Pancreas (tissue), 10 donors: ENCODE measurements around the gene BEST2. TPM values are rescaled to one million over a fixed set of nuclear protein-coding genes. Genes with fewer than 3 reads are reported as not detected.

Experiments
- ATAC-seq, 4 donors: fragments of 200-7000 bp; cut with Tn5 transposase; one replicate each; pipeline versions ENCODE4 v1.8.0 to v1.9.1; 2020; ENCODE audit warnings: mild to moderate bottlenecking in 4 of 4, moderate library complexity in 4 of 4
- DNase-seq, 6 donors: peaks; one replicate each; pipeline ENCODE4 v3.0.0-alpha.2; 2020
- FAIRE-seq: peaks from 2 replicates; lab custom pipeline; 2012; peaks lifted over from hg19 to GRCh38; lab: Jason Lieb, UNC
- H3K27ac ChIP-seq, 4 donors: fragments of 200-600 bp; sonication (generic); 1 replicate in 3 of 4; 2 replicates in 1 of 4; pipeline versions ENCODE4 v1.5.0 to v1.8.0; 2020
- H3K27me3 ChIP-seq, 4 donors: fragments of 200-600 bp; one replicate each; pipeline ENCODE4 v1.8.0; 2021
- H3K36me3 ChIP-seq, 3 donors: fragments of 200-600 bp; sonication (generic) in 1 of 3; one replicate each; pipeline versions ENCODE4 v1.5.0 to v1.8.0; 2020 to 2021
- H3K4me1 ChIP-seq, 3 donors: fragments of 200-600 bp; one replicate each; pipeline ENCODE4 v1.8.0; 2021
- H3K4me3 ChIP-seq, 4 donors: fragments of 200-600 bp; sonication (generic) in 2 of 4; one replicate each; pipeline versions ENCODE4 v1.5.0 to v1.8.0; 2020 to 2021
- H3K9me3 ChIP-seq, 4 donors: fragments of 200-600 bp; one replicate each; pipeline ENCODE4 v1.8.0; 2021
- WGBS, 2 donors: extraction: QIAGEN DNeasy Blood & Tissue Kit; methylation state at CpG; one replicate each; pipeline ENCODE4 v1.1.7; 2013; 5-methylcytosine and 5-hydroxymethylcytosine counted together
- intact Hi-C, 3 donors: fragments of 100-400 bp; cut with DNase I; formaldehyde crosslinking; loops; one replicate each; pipeline versions ENCODE4 v1.11.1 to v1.14.2; 2022
- polyA plus RNA-seq, 2 donors: library from polyadenylated mRNA; stranded (reverse); fragments of 200-250 nt; gene quantifications; one replicate each; pipeline ENCODE4 v1.2.3, GENCODE V29; 2013
- total RNA-seq, 6 donors: library from RNA; stranded (reverse); fragmentation: NEBNext Ultra II Directional in 4 of 6; extraction: Animal tissue kit (Norgen Biotek cat#: 25700) in 4 of 6; gene quantifications; one replicate each; pipeline versions ENCODE4 v1.2.1 to v1.2.4, GENCODE V29; 2021 to 2023
- TF ChIP-seq, protein P1 (sequence below), 4 donors: fragments of 200-600 bp; sonication (generic) in 3 of 4; IDR thresholded peaks; one replicate each; pipeline versions ENCODE4 v1.5.0 to v1.8.0; 2021; ENCODE audit warnings: antibody characterized with exemption in 4 of 4
- donor health status: healthy with polysubstance abuse.
- donor health status: DM: no; HTN: no; CAD: no; lungs with moderate emphysema.
- donor health status: DM: no; HTN: no; CAD: no.
- donor health status: control.
- donor health status: control.
- donor health status: Bipolar disorder and iron deficiency.
- donor health status: DM: yes; HTN: yes; CAD: no.
- donor health status: DM: no; HTN: no; CAD: no.
- donor health status: DM: no; HTN: no; CAD: no.
- donor health status: DM: yes; HTN: yes; CAD: no.

BEST2 gene
- total and polyA plus RNA-seq, 8 donors, result not detected

- intact Hi-C loops, result loop anchor here in 1 of 3 donors (10.0 kb wide), 1 partner anchor 95 kb away; no protein-coding TSS in a partner anchor
- Histone ChIP-seq H3K4me3 (no peak overlapping the region), H3K9me3 (no peaks in the 10 kb centered on the region), H3K4me1 (no peaks in the 10 kb centered on the region), H3K27me3 (no peaks in the 10 kb centered on the region), H3K36me3 (peaks cover 2 to 17% (median 3%) of the 10 kb centered on the region in 3 donors), H3K27ac (no peak overlapping the region)
- WGBS, 2 donors, result 28 to 30% methylated on average over 23 to 24 of the region's 24 CpGs
- DNase-seq, result no peak
- TF ChIP-seq, protein P1, sequence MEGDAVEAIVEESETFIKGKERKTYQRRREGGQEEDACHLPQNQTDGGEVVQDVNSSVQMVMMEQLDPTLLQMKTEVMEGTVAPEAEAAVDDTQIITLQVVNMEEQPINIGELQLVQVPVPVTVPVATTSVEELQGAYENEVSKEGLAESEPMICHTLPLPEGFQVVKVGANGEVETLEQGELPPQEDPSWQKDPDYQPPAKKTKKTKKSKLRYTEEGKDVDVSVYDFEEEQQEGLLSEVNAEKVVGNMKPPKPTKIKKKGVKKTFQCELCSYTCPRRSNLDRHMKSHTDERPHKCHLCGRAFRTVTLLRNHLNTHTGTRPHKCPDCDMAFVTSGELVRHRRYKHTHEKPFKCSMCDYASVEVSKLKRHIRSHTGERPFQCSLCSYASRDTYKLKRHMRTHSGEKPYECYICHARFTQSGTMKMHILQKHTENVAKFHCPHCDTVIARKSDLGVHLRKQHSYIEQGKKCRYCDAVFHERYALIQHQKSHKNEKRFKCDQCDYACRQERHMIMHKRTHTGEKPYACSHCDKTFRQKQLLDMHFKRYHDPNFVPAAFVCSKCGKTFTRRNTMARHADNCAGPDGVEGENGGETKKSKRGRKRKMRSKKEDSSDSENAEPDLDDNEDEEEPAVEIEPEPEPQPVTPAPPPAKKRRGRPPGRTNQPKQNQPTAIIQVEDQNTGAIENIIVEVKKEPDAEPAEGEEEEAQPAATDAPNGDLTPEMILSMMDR (IDR thresholded peaks at IDR 0.05), result no peak
- ATAC-seq, result no peak
- FAIRE-seq, result no peak
Observed at GRCh38 chr19:12749938-12750521, 1.6 kb upstream of the BEST2 start.

- intact Hi-C loops, result loop anchor here in 1 of 3 donors (10.0 kb wide), 1 partner anchor 94 kb away; no protein-coding TSS in a partner anchor
- FAIRE-seq, result no peak
Observed at GRCh38 chr19:12750851-12751250, 740 bp upstream of the BEST2 start.

DNA sequence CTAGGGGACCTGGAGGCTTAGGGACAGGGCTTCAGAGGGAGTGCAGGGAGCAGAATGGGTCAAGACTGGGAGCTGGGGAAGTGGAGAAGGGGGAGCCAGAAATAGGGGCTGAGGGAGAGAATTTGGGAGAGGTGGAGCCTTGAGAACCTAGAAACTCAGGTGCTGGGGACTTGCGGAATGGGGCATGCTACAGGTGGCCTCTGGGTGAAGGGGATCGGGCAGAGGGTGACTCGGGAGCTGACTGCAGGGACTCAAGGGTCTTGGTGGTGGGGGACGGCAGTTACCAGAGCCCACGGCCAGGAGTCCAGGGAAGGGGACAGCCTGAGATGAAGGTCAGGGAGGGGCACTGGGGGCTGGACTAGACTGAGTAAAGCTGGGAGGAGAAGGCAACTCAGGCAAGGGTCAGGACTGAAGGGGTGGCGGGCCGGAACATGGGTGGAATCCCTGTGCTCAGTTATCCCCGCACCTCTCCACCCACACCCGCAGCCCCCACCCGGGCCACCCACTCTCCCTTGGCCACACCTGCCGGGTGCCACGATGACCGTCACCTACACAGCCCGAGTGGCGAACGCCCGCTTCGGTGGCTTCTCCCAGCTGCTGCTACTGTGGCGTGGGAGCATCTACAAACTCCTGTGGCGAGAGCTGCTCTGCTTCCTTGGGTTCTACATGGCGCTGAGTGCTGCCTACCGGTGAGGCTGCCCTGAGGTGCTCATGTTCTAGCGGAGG, 628 bp downstream of the BEST2 start:
- Histone ChIP-seq H3K27ac (no peak overlapping the region), H3K4me3 (no peak overlapping the region), H3K36me3 (peaks cover 0 to 7% (median 0%) of the 10 kb centered on the region in 3 donors), H3K27me3 (no peaks in the 10 kb centered on the region), H3K9me3 (no peaks in the 10 kb centered on the region), H3K4me1 (no peaks in the 10 kb centered on the region)
- TF ChIP-seq, protein P1 (IDR thresholded peaks at IDR 0.05), result no peak
- intact Hi-C loops, result loop anchor here in 1 of 3 donors (10.0 kb wide), 1 partner anchor 93 kb away; no protein-coding TSS in a partner anchor
- no peak for ATAC-seq
- no peak for DNase-seq
- no peak for FAIRE-seq
- WGBS, 2 donors, result 51 to 57% methylated on average over 17 to 23 of the region's 23 CpGs

More at GRCh38 chr19:12750851-12751250, 740 bp upstream of the BEST2 start:
- TF ChIP-seq, protein P1 (IDR thresholded peaks at IDR 0.05), result no peak
- Histone ChIP-seq H3K27ac (no peak overlapping the region), H3K9me3 (no peaks in the 10 kb centered on the region), H3K36me3 (peaks cover 0 to 17% (median 2%) of the 10 kb centered on the region in 3 donors), H3K4me3 (no peak overlapping the region), H3K27me3 (no peaks in the 10 kb centered on the region), H3K4me1 (no peaks in the 10 kb centered on the region)
- WGBS, 2 donors, result 43 to 53% methylated on average over 9 of the region's 9 CpGs
- ATAC-seq (no peak), DNase-seq (no peak)

DNA sequence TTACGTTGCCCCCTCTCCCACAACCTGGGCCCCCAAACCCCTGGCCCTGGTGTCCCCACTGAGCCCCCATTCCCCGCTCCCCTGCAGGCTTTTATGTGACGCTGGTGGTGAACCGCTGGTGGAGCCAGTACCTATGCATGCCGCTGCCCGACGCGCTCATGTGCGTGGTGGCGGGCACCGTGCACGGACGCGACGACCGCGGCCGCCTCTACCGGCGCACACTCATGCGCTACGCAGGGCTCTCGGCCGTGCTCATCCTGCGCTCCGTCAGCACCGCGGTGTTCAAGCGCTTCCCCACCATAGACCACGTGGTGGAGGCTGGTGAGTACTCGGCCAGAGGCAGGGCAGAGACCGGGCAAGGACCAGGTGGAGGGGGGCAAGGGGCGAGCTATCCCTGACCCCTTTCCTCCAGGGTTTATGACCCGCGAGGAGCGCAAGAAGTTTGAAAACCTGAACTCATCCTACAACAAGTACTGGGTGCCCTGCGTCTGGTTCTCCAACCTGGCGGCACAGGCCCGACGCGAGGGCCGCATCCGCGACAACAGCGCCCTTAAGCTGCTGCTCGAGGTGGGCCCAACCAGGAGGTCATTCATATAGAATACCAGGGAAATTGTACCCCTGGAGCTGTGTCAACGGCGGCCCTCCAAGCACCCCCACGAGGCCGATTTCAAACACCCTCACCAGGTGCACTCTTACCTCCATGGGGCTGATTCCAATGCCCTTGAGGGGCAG, 3.0 kb downstream of the BEST2 start:
- Histone ChIP-seq H3K27ac (no peak overlapping the region), H3K9me3 (no peaks in the 10 kb centered on the region), H3K4me1 (no peaks in the 10 kb centered on the region), H3K4me3 (no peak overlapping the region), H3K36me3 (no peaks in the 10 kb centered on the region), H3K27me3 (no peaks in the 10 kb centered on the region)
- DNase-seq, result no peak
- ATAC-seq, result no peak
- no peak for FAIRE-seq
- intact Hi-C loops, result loop anchor here in 1 of 3 donors (10.0 kb wide), 1 partner anchor 90 kb away; no protein-coding TSS in a partner anchor
- WGBS, 2 donors, result 51 to 55% methylated on average over 50 of the region's 50 CpGs
- TF ChIP-seq, protein P1 (IDR thresholded peaks at IDR 0.05), result no peak
